ENCODE measurements around the gene KRTAP29-1. TPM values are rescaled to one million over a fixed set of nuclear protein-coding genes. Genes with fewer than 3 reads are reported as not detected.
A peak's percentile ranks its signal among the peaks of the same experiment; 100 is the strongest.
"Not testable (repeated sequence)": the region's sequence is repeated elsewhere in the genome, so short reads cannot be mapped to it uniquely, and the experiment has no call there.

KRTAP29-1 gene
- polyA plus RNA-seq, 3 donors from 2014 or later, result not detected

DNA sequence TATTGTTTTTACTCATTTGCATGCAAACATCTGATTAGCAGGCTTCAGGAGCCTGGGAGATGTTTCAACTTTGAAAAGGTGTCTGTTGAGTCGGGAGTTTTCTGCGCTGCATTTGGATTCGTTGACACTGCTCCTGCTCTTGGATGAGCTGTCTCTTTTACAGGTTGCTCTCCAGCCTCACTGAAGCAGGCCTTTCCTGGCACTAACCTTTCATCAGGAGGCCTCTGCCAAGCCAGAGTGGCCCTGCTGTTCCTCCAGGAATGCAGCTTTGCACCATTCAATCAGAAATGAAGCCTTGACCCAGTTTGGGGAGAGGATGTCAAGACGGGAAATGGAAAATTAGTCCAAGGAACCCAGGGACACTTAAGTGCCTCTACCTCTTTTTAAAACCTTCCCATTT is 330 bp upstream of the KRTAP29-1 start:
- peaks cover 0 to 3% (median 0%) of the 10 kb centered on the region in 6 donors for H3K9me3 Mint-ChIP-seq
- no peak overlapping the region for H3K27ac Mint-ChIP-seq
- peaks cover 4 to 6% (median 5%) of the 10 kb centered on the region in 3 donors for H3K27me3 Mint-ChIP-seq (ENCODE audit: low read depth in 3 of 3)
- H3K36me3 Mint-ChIP-seq, result no peaks in the 10 kb centered on the region
- H3K4me3 Mint-ChIP-seq, result no peak overlapping the region
- DNase-seq, result no peak
- H3K4me1 Mint-ChIP-seq, result peaks cover 16 to 17% of the 10 kb centered on the region in 2 donors

DNA sequence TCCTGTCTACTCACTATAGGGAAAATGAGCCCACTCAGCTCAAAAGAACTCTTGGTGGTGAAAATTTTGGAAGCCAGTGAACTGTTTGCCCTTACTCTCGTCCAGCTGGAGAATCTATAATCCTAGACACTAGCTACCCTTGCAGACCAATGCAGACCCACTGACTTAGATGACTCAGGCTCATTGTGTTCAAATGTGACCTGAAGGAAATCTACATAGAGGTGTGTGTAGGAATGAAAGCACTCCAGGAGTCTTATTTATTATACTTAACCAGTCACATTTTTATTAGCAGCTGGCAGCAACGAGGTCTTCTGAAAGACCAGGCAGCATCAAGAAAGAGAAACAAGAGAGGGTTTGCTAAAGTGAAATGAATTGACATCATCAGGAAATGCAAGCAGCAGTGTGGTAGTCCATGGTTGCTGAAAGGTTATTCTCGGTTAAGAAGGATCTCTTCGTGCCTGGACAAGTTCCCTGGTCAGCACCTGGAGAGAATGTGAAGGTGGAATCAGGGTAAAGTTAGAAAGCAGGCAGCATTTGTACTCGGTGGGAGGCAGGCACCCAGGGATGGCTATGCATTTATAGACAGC is 1.4 kb downstream of the KRTAP29-1 start:
- H3K27ac Mint-ChIP-seq, result no peak overlapping the region
- H3K9me3 Mint-ChIP-seq, result peaks cover 0 to 3% (median 0%) of the 10 kb centered on the region in 6 donors
- no peaks in the 10 kb centered on the region for H3K36me3 Mint-ChIP-seq
- no peak for DNase-seq
- H3K4me3 Mint-ChIP-seq, result no peak overlapping the region
- H3K27me3 Mint-ChIP-seq (ENCODE audit: low read depth in 3 of 3), result peaks cover 0 to 5% (median 4%) of the 10 kb centered on the region in 3 donors
- H3K4me1 Mint-ChIP-seq, result no peaks in the 10 kb centered on the region

DNA sequence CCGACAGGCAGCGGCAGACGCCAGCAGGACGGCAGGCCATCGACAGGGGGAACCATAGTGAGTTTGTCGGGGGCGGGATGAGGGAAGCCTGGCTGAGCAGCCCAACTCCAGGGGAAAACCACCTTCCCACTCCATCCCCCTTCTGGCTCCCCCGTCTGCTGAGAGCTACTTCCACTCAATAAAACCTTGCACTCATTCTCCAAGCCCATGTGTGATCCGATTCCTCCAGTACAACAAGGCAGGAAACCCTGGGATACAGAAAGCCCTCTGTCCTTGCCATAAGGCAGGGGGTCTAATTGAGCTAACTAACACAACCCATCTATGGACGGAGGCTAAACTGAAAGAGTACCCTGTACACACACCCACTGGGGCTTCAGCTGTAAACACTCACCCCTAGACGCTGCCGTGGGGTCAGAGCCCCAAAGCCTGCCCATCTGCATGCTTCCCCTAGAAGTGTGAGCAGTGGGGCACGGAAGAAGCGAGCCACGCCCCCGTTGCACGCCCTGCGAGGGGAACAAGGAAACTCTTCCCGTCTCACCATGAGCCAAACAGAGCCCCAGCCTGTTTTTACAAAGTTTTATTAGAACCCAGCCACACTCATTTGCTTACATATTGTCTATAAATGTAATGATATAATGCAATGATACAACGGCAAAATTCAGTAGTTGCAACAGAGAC is 4.1 kb downstream of the KRTAP29-1 start:
- no peaks in the 10 kb centered on the region for H3K4me1 Mint-ChIP-seq
- peaks cover 0 to 3% (median 0%) of the 10 kb centered on the region in 6 donors for H3K9me3 Mint-ChIP-seq
- H3K4me3 Mint-ChIP-seq, result no peak overlapping the region
- no peaks in the 10 kb centered on the region for H3K36me3 Mint-ChIP-seq
- H3K27me3 Mint-ChIP-seq (ENCODE audit: low read depth in 3 of 3), result peaks cover 2 to 5% (median 4%) of the 10 kb centered on the region in 3 donors
- DNase-seq, result no peak
- H3K27ac Mint-ChIP-seq, result no peak overlapping the region

DNA sequence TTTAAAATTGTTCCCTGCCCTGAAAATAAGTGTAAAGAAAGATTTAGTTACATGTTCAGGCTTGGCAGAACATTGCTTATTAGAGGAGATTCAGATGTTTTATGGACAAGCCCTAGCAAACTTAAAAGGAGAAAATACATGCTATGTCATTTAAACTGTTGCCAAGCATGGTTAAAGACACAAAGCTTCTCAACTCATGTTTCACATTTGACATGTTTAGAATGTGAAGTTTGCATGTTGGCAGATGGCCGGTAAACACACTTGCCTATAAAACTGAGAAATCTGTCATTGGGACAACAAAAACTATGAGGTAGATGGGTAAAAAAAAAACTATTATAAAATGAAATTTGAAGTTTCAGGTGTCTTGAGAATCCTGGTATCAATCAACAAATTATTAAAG is 5.8 kb downstream of the KRTAP29-1 start:
- no peak for DNase-seq
- H3K36me3 Mint-ChIP-seq, result no peaks in the 10 kb centered on the region
- H3K27me3 Mint-ChIP-seq (ENCODE audit: low read depth in 3 of 3), result peaks cover 1 to 4% (median 2%) of the 10 kb centered on the region in 3 donors
- H3K4me1 Mint-ChIP-seq, result no peaks in the 10 kb centered on the region
- H3K4me3 Mint-ChIP-seq, result no peak overlapping the region
- H3K27ac Mint-ChIP-seq, result no peak overlapping the region
- peaks cover 0 to 3% (median 0%) of the 10 kb centered on the region in 6 donors for H3K9me3 Mint-ChIP-seq

DNA sequence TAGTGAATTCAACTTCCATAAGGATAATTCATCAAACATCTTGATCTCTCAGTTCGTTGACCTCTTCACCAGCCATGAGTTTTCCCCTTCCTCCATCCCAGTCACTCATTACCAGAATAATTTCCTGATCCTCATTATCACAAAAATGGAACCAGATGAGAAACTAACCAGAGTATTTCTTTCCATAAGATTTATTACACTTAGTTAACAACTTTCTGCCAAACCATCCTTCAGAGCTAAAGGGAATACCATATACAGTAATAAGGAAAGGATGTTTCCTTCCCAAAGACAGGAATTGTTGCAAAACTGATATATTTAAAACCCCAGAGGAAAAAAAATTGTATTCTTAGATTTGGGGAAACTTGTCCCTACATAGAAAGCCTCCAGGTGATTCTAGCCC is 8.6 kb downstream of the KRTAP29-1 start:
- Mint-ChIP-seq H3K9me3 (no peaks in the 10 kb centered on the region), H3K36me3 (no peaks in the 10 kb centered on the region), H3K27ac (no peak overlapping the region), H3K4me3 (no peak overlapping the region), H3K4me1 (no peaks in the 10 kb centered on the region), H3K27me3 (ENCODE audit: low read depth in 3 of 3) (peaks cover 1 to 6% (median 2%) of the 10 kb centered on the region in 3 donors)
- DNase-seq, result no peak

DNA sequence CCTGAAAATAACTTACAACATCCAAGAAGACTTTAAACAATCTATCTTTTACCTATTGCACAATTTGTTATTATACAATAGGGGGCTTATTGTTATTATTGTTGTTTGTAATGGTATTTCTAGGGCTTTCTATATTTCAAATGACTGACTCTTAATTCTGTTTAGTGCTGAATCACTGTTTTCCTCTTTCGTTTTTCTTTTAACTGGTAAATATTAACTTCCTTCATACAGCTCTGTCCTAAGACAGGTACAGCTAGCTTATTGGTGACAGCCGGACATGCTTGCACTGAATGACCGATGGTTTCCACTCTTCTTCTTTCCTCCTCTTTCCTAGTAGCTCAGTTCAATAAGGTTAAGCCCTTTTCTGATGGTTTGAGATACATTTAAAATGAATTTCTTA is 15.6 kb downstream of the KRTAP29-1 start:
- H3K4me1 Mint-ChIP-seq, result no peaks in the 10 kb centered on the region
- no peaks in the 10 kb centered on the region for H3K36me3 Mint-ChIP-seq
- DNase-seq, result no peak
- peaks cover 0 to 5% (median 2%) of the 10 kb centered on the region in 3 donors for H3K27me3 Mint-ChIP-seq (ENCODE audit: low read depth in 3 of 3)
- no peaks in the 10 kb centered on the region for H3K9me3 Mint-ChIP-seq
- H3K4me3 Mint-ChIP-seq, result no peak overlapping the region
- no peak overlapping the region for H3K27ac Mint-ChIP-seq

DNA sequence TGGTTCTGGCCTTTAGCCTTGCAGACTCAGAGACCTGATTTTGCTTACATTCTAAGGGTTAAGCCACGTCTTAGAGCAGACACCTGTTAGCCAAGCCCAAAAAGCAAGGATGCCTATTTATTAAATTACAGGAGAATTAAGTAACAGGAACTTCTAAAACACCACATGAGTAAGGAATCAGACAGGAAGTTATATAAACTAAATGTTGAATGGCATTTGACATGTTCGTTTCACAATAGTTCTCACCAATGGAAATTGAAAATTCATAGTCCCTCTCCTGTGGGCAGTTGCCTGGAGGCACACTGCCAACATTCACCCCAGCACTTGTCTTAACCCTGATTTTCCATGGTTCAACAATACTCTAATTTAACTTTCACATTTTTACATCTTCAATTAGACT is 18.1 kb downstream of the KRTAP29-1 start:
- H3K9me3 Mint-ChIP-seq, result no peaks in the 10 kb centered on the region
- no peak overlapping the region for H3K27ac Mint-ChIP-seq
- DNase-seq, result no peak
- peaks cover 2 to 7% (median 2%) of the 10 kb centered on the region in 3 donors for H3K27me3 Mint-ChIP-seq (ENCODE audit: low read depth in 3 of 3)
- H3K4me1 Mint-ChIP-seq, result no peaks in the 10 kb centered on the region
- no peaks in the 10 kb centered on the region for H3K36me3 Mint-ChIP-seq
- H3K4me3 Mint-ChIP-seq, result no peak overlapping the region

DNA sequence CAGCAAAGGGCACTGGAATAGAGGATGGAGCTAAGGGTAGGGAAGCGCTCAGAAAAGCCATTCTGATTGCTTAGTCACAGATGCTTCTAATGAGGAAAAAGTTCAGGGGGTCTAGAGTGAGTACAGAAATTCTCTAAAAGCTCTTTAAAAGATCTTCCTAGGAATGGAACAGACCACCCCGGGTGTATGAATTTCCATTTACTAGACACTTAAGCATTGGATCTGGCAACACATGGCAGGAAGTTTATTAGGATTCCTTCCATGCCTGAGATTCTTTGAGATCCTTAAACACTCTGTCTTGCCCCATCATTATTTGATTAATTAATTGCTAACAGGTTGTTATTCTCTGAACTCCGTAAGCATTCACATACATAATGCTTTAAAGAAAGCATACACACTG is 18.6 kb downstream of the KRTAP29-1 start:
- H3K27ac Mint-ChIP-seq, result no peak overlapping the region

DNA sequence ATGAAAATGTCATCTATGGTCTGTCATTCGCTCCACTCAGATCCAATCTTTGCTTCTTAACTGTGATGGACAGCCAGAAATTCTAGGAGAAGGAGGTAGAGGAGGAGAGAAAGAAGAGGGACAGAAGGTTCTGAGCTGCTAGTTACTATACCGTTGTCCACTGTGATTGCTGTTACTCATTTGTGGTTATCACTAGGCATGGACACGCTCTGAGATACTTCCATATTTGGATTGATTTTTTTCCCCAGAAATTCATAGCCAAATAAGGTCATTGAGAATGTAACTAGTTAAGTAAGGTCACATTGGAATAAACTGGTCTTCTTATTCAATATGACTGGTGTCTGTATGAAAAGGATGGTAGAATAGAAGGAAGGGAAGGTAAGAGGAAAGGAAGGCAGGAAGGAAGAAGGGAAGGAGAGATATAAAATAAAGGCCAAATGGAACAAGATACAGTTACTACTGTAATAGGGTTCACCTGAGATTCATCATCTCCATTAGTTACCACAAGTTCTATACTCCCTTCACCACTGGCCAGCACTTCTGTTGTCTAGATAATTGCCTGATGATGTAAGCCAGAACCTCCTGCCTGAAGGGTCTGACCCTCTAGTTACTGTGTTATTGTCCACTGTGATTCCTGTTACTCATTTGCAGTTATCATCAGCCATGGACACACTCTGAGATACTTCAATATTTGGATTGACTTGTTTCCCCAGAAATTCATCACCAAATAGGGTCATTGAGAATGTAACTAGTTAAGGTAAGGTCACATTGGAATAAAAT is 24.3 kb downstream of the KRTAP29-1 start:
- Mint-ChIP-seq H3K36me3 (no peaks in the 10 kb centered on the region), H3K27ac (no peak overlapping the region), H3K4me3 (no peak overlapping the region), H3K4me1 (no peaks in the 10 kb centered on the region), H3K27me3 (ENCODE audit: low read depth in 3 of 3) (peaks cover 2 to 20% (median 5%) of the 10 kb centered on the region in 3 donors), H3K9me3 (peaks cover 0 to 2% (median 0%) of the 10 kb centered on the region in 6 donors)
- no peak for DNase-seq

More for the DNA sequence above, 18.6 kb downstream of the KRTAP29-1 start:
- Mint-ChIP-seq H3K27me3 (ENCODE audit: low read depth in 3 of 3) (peaks cover 2 to 7% (median 2%) of the 10 kb centered on the region in 3 donors), H3K4me1 (no peaks in the 10 kb centered on the region), H3K4me3 (no peak overlapping the region), H3K36me3 (no peaks in the 10 kb centered on the region), H3K9me3 (no peaks in the 10 kb centered on the region)
- no peak for DNase-seq

DNA sequence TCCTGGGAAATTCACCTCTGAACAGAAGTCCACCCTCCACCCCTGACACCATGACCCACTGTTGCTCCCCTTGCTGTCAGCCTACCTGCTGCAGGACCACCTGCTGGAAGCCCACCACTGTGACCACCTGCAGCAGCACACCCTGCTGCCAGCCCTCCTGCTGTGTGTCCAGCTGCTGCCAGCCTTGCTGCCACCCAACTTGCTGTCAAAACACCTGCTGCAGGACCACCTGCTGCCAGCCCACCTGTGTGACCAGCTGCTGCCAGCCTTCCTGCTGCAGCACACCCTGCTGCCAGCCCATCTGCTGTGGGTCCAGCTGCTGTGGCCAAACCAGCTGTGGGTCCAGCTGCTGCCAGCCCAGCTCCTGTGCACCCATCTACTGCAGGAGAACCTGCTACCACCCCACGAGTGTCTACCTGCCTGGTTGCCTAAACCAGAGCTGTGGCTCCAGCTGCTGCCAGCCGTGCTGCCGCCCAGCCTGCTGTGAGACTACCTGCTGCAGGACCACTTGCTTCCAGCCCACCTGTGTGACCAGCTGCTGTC is 26.9 kb downstream of the KRTAP29-1 start, which contains the start of gene KRTAP9-7:
Gene KRTAP9-7, plus strand, starts transcription at position 51 of the 543 bp plus-strand sequence. Its CDS starts 0 bp downstream, at position 51.
- not testable (repeated sequence) for H3K4me3 Mint-ChIP-seq, H3K4me1 Mint-ChIP-seq, H3K36me3 Mint-ChIP-seq, H3K9me3 Mint-ChIP-seq, DNase-seq, H3K27ac Mint-ChIP-seq
- H3K27me3 Mint-ChIP-seq (ENCODE audit: low read depth in 3 of 3), result peaks cover 2 to 20% (median 13%) of the 10 kb centered on the region in 3 donors

DNA sequence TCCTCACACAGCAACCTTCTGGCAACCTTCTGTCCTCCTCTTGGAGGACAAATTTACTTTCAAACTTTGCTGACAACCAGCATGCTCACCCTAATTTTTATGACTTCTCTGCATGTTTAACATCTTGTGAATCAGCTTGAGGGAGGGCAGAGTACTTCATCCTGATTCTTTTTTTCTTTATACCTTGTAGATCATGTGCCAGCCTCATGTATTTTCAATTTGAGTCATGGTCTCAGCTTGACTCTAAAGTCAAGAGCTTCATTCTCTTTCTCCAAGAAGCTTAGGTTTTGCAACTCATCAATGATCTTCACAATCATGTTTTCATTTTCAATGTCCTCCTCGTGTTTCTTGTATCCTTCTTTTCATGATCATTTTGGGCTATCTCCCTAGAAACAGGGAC is 30.8 kb downstream of the KRTAP29-1 start:
- H3K9me3 Mint-ChIP-seq, result peaks cover 0 to 2% (median 0%) of the 10 kb centered on the region in 6 donors
- H3K36me3 Mint-ChIP-seq, result no peaks in the 10 kb centered on the region
- no peak for DNase-seq
- H3K4me3 Mint-ChIP-seq, result no peak overlapping the region
- no peaks in the 10 kb centered on the region for H3K4me1 Mint-ChIP-seq
- H3K27ac Mint-ChIP-seq, result peak overlapping the region in 1 of 6 donors; percentile 46
- peaks cover 0 to 16% (median 15%) of the 10 kb centered on the region in 3 donors for H3K27me3 Mint-ChIP-seq (ENCODE audit: low read depth in 3 of 3)

DNA sequence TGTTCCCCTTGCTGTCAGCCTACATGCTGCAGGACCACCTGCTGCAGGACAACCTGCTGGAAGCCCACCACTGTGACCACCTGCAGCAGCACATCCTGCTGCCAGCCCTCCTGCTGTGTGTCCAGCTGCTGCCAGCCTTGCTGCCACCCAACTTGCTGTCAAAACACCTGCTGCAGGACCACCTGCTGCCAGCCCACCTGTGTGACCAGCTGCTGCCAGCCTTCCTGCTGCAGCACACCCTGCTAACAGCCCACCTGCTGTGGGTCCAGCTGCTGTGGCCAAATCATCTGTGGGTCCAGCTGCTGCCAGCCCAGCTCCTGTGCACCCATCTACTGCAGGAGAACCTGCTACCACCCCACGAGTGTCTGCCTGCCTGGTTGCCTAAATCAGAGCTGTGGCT is 31.3 kb downstream of the KRTAP29-1 start:
- H3K27ac Mint-ChIP-seq, H3K9me3 Mint-ChIP-seq, H3K4me3 Mint-ChIP-seq, H3K36me3 Mint-ChIP-seq, H3K4me1 Mint-ChIP-seq, DNase-seq: not testable (repeated sequence)
- peaks cover 0 to 13% (median 12%) of the 10 kb centered on the region in 3 donors for H3K27me3 Mint-ChIP-seq (ENCODE audit: low read depth in 3 of 3)

DNA sequence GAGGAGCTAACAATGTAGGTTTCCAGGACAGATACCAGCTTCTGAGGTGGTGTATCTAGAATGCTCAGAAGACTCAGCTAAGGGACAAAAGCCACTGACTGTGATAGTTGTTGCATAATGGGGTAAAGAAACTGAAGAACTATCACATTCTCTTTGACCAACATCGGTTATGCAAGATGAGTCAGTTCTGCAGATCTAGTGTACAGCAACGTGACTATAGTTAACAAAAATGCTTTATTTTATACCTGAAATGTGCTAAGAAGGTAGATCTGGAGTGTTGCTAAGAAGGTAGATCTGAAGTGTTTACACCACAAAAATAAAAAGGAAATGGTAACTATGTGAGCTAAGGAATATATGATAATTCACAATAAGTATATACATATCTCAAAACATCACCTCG is 34.9 kb downstream of the KRTAP29-1 start:
- Mint-ChIP-seq H3K27me3 (ENCODE audit: low read depth in 3 of 3) (peaks cover 2 to 10% (median 5%) of the 10 kb centered on the region in 3 donors), H3K4me3 (no peak overlapping the region), H3K9me3 (no peaks in the 10 kb centered on the region), H3K36me3 (no peaks in the 10 kb centered on the region), H3K4me1 (no peaks in the 10 kb centered on the region), H3K27ac (no peak overlapping the region)
- DNase-seq, result no peak

DNA sequence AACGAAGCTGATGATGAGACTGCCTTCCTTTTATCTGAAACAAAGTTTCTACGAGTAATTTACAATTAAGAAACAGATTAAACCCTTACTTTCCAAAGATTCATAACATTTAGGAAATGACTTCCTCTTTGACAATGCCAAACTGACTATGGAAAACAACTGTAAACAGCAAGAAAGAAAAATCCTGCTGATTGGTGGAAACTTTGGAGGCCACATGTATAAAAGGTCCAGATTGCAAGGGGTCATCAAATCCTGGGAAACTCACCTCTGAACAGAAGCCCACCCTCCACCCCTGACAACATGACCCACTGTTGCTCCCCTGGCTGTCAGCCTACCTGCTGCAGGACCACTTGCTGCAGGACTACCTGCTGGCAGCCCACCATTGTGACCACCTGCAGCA is 37.6 kb downstream of the KRTAP29-1 start, which contains the start of gene KRTAP9-6:
Gene KRTAP9-6, plus strand, starts transcription at position 301 of the 400 bp plus-strand sequence. Its CDS starts 0 bp downstream, at position 301.
- peaks cover 0 to 1% (median 0%) of the 10 kb centered on the region in 6 donors for H3K9me3 Mint-ChIP-seq
- H3K27ac Mint-ChIP-seq, result no peak within 1 kb of the TSS
- H3K4me1 Mint-ChIP-seq, result no peaks in the 10 kb centered on the region
- peaks cover 3 to 12% (median 10%) of the 10 kb centered on the region in 3 donors for H3K27me3 Mint-ChIP-seq (ENCODE audit: low read depth in 3 of 3)
- no peak for DNase-seq
- H3K4me3 Mint-ChIP-seq, result no peak within 1 kb of the TSS
- H3K36me3 Mint-ChIP-seq, result no peaks in the 10 kb centered on the region

All from immature natural killer cell (primary cell).